Uterus (tissue), 4 donors: ENCODE data around the gene ARID4B. TPM values are rescaled to one million over a fixed set of nuclear protein-coding genes. Genes with fewer than 3 reads are reported as not detected.

Experiments used
- DNase-seq, 2 donors: peaks; one replicate each; pipeline ENCODE4 v3.0.0-alpha.2; 2019 to 2020
- H3K27ac ChIP-seq, 2 donors: fragments of 200-600 bp; sonication (generic); 1 replicate in 1 of 2; 2 replicates in 1 of 2; pipeline ENCODE4 v1.5.1; 2016 to 2018
- H3K27me3 ChIP-seq, 2 donors: fragments of 200-600 bp; sonication (generic); one replicate each; pipeline ENCODE4 v1.5.1; 2018 to 2019; ENCODE audit warnings: control low read depth in 1 of 2
- H3K36me3 ChIP-seq, 2 donors: fragments of 200-600 bp; sonication (generic); one replicate each; pipeline ENCODE4 v1.5.1; 2019; ENCODE audit warnings: control low read depth in 1 of 2
- H3K4me1 ChIP-seq, 2 donors: fragments of 200-600 bp; sonication (generic); one replicate each; pipeline ENCODE4 v1.5.1; 2018 to 2019; ENCODE audit warnings: control low read depth in 1 of 2
- H3K4me3 ChIP-seq, 2 donors: fragments of 200-600 bp; sonication (generic); 1 replicate in 1 of 2; 2 replicates in 1 of 2; pipeline ENCODE4 v1.5.1; 2018 to 2019; ENCODE audit warnings: mild to moderate bottlenecking in 1 of 2
- H3K9me3 ChIP-seq, 2 donors: fragments of 200-600 bp; sonication (generic); one replicate each; pipeline ENCODE4 v1.5.1; 2019; ENCODE audit warnings: control low read depth in 1 of 2
- CTCF ChIP-seq, 4 experiments: fragments of 200-600 bp in 2 of 4; fragments of 450-650 bp in 2 of 4; sonication (generic) in 2 of 4; IDR thresholded peaks; one replicate each; pipeline ENCODE4 v1.5.1; 2016 to 2019; ENCODE audit warnings: antibody characterized with exemption in 4 of 4, mild to moderate bottlenecking in 2 of 4, moderate library complexity in 1 of 4
- POLR2A ChIP-seq, 2 donors: fragments of 450-650 bp; IDR thresholded peaks; one replicate each; pipeline ENCODE4 v1.6.1; 2016; ENCODE audit warnings: antibody characterized with exemption in 2 of 2, mild to moderate bottlenecking in 1 of 2, moderate library complexity in 1 of 2
- intact Hi-C: fragments of 100-400 bp; cut with DNase I; formaldehyde crosslinking; loops from one replicate; pipeline ENCODE4 v1.15.1; 2023; ENCODE audit warnings: low total_unique reads
- total RNA-seq, 4 donors: library from RNA; depleted of rRNA in 3 of 4; stranded (reverse); fragments of >200 nt in 3 of 4; gene quantifications; one replicate each; pipeline versions ENCODE4 v1.1.0 to v1.2.4, GENCODE V29; 2014 to 2023
- donor health status: DM: yes; HTN: yes; CAD: no.

Gene ARID4B
- total RNA-seq, 4 donors from 2014 or later = 21.0 to 69.4 (median 50.4) TPM

GRCh38 chr1:235279694-235280093 is 48.3 kb downstream of the ARID4B start:
- intact Hi-C loops = no loop called here

GRCh38 chr1:235278915-235279292 is 49.1 kb downstream of the ARID4B start:
- Histone ChIP-seq H3K4me3 (no peak overlapping the region), H3K4me1 (peaks cover 0 to 5% of the 10 kb centered on the region in 2 donors), H3K36me3 (no peaks in the 10 kb centered on the region), H3K27me3 (no peaks in the 10 kb centered on the region), H3K27ac (no peak overlapping the region), H3K9me3 (no peaks in the 10 kb centered on the region)
- TF ChIP-seq CTCF (IDR thresholded peaks at IDR 0.05) (no peak), POLR2A (IDR thresholded peaks at IDR 0.05) (no peak)
- no peak for DNase-seq
- intact Hi-C loops = no loop called here

More at GRCh38 chr1:235279694-235280093, 48.3 kb downstream of the ARID4B start:
- no peak for DNase-seq
- no peak for TF ChIP-seq CTCF (IDR thresholded peaks at IDR 0.05)
- no peak for TF ChIP-seq POLR2A (IDR thresholded peaks at IDR 0.05)
- Histone ChIP-seq H3K27ac (no peak overlapping the region), H3K27me3 (no peaks in the 10 kb centered on the region), H3K9me3 (no peaks in the 10 kb centered on the region), H3K4me1 (peaks cover 0 to 5% of the 10 kb centered on the region in 2 donors), H3K36me3 (no peaks in the 10 kb centered on the region), H3K4me3 (no peak overlapping the region)

- Histone ChIP-seq H3K9me3 (no peaks in the 10 kb centered on the region), H3K27me3 (no peaks in the 10 kb centered on the region)
Measured at GRCh38 chr1:235278233-235278914, 49.6 kb downstream of the ARID4B start.

GRCh38 chr1:235277709-235278108 is 50.3 kb downstream of the ARID4B start:
- Histone ChIP-seq H3K4me3 (no peak overlapping the region), H3K27ac (no peak overlapping the region), H3K27me3 (no peaks in the 10 kb centered on the region), H3K36me3 (no peaks in the 10 kb centered on the region), H3K4me1 (peaks cover 0 to 5% of the 10 kb centered on the region in 2 donors), H3K9me3 (no peaks in the 10 kb centered on the region)
- DNase-seq = no peak
- intact Hi-C loops = no loop called here
- no peak for TF ChIP-seq POLR2A (IDR thresholded peaks at IDR 0.05)
- TF ChIP-seq CTCF (IDR thresholded peaks at IDR 0.05) = no peak

More at GRCh38 chr1:235278233-235278914, 49.6 kb downstream of the ARID4B start:
- Histone ChIP-seq H3K4me3 (no peak overlapping the region), H3K4me1 (peaks cover 0 to 5% of the 10 kb centered on the region in 2 donors), H3K27ac (no peak overlapping the region), H3K36me3 (no peaks in the 10 kb centered on the region)
- no peak for TF ChIP-seq POLR2A (IDR thresholded peaks at IDR 0.05)
- no peak for TF ChIP-seq CTCF (IDR thresholded peaks at IDR 0.05)
- intact Hi-C loops = no loop called here
- no peak for DNase-seq

DNA sequence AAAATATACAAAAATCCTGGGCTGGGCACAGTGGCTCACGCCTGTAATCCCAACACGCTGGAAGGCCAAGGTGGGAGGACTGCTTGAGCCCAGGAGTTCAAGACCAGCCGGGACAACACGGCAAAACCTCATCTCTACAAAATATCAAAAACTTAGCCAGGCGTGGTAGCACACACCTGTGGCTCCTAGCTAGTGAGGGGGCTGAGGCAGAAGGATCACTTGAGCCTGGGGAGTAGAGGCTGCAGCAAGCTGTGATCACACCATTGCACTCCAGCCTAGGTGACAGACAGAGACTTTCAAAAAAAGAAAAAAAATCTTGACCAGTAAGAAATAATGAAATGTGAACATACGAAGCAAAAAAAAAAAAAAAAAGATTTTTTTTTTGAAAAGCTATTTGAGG is 52.1 kb downstream of the ARID4B start:
- Histone ChIP-seq H3K27ac (no peak overlapping the region), H3K4me3 (no peak overlapping the region), H3K36me3 (no peaks in the 10 kb centered on the region), H3K9me3 (no peaks in the 10 kb centered on the region), H3K4me1 (peaks cover 0 to 5% of the 10 kb centered on the region in 2 donors), H3K27me3 (no peaks in the 10 kb centered on the region)
- DNase-seq = no peak
- intact Hi-C loops = no loop called here
- TF ChIP-seq POLR2A (IDR thresholded peaks at IDR 0.05) = no peak
- TF ChIP-seq CTCF (IDR thresholded peaks at IDR 0.05) = no peak
